ENCODE results near the gene SLC35F6.

The SLC35F6 gene, protein sequence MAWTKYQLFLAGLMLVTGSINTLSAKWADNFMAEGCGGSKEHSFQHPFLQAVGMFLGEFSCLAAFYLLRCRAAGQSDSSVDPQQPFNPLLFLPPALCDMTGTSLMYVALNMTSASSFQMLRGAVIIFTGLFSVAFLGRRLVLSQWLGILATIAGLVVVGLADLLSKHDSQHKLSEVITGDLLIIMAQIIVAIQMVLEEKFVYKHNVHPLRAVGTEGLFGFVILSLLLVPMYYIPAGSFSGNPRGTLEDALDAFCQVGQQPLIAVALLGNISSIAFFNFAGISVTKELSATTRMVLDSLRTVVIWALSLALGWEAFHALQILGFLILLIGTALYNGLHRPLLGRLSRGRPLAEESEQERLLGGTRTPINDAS

DNA sequence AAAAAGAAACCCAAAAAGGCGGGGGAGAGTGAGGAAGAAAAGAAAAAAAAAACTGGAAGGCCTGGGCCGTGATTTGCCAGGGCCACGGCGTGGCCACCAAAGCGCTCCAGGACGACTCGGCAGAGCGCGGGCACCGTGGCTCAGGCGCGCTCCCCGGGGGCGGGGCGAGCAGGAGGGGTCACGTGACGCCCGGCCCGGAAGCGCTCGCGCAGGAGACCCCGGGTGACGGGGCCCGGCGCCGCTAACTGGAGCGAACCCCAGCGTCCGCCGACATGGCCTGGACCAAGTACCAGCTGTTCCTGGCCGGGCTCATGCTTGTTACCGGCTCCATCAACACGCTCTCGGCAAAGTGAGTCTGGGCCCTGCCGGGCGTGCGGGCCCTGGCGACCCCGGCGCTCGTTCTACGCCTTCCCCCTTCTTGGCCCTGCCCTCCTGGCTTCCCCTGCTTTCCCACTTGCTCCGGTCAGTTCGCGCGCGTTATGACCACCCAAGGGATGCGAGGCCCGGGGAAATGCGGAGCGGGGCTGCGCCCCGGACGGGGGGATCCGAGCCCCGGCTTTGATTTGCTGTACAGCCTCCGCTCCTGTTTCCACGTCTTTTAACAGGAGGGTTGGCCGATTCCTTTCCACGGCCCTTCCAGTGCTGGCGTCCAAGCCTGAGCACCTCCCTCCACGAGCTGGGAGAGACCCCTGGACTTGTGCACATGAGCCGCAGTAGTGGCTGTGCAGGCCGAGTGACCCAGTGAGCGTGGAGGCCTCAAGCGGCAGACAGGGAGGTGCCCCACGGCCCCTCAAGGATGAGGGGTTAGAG, at the start of gene SLC35F6:
SLC35F6 (plus strand) TSS at position 207 of the 810 bp plus-strand sequence; CDS start at position 273, 66 bp downstream.
- DNase-seq = peak; percentile 88 to 97 (median 94)

DNA sequence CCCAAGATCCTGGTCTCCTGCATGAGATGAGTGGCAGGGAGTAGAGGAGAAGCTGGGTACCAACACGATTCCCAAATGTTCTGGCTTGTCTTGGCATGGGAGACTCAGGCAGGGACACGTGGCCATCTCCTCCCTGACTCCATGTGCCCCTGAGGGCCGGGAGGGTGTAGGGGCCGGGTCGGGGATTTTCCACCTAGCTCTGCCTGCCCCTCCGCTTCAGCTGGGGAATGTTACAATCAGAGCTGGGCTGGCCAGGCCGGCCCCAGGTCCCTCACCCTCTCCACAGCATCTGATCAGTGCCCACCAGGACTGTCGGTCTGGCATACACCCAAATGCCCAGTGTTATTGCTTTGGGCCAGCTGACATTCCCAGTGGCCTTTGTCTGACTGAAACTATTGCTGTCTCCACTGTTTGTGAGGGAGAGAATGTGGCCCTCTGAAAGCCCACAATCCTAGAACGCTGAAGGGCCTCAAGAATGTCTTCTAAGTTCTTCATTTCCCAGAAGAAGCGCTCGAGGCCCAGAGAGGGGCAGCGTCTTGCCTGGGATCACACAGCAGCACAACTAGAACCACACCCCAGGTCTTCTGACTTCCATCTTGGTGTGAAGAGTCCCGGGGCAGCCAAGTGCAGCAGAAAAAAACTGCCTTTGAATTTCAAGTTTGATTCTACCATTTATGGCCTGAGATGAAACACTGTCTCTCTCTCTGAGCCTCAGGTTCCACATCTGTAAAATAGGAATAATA, 48.4 kb upstream of the SLC35F6 start:
- DNase-seq = no peak

DNA sequence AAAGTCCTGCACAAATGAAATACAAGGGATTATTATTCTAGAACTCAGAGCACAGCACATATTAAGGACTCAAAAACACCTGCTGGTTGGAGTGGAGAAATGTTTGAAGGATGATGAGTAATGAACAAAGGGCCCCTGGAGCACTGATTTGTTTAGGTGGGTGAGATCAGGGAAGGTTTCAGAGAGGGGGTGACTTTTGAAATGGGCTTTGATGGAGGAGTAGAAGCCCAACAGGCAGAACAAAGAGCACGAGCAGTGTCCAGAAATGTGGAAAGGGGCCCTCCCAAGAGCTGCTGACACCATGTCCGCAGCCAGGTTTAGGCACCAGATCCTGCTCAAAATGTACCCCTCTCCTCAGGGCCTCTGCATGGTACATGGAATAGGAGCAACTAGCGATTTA, 47.7 kb upstream of the SLC35F6 start:
- DNase-seq = no peak

GRCh38 chr2:26716769-26717168, 47.3 kb upstream of the SLC35F6 start:
- DNase-seq = no peak

- no peak for DNase-seq
These were observed 46.7 kb upstream of the SLC35F6 start for GRCh38 chr2:26717362-26717761.

GRCh38 chr2:26718949-26719686, 45.0 kb upstream of the SLC35F6 start:
- no peak for DNase-seq

- peak in 1 of 3 donors; percentile 21 for DNase-seq
These were observed 43.6 kb upstream of the SLC35F6 start for GRCh38 chr2:26720322-26721114.

- DNase-seq = no peak
These were observed 42.7 kb upstream of the SLC35F6 start for GRCh38 chr2:26721115-26722032.

DNA sequence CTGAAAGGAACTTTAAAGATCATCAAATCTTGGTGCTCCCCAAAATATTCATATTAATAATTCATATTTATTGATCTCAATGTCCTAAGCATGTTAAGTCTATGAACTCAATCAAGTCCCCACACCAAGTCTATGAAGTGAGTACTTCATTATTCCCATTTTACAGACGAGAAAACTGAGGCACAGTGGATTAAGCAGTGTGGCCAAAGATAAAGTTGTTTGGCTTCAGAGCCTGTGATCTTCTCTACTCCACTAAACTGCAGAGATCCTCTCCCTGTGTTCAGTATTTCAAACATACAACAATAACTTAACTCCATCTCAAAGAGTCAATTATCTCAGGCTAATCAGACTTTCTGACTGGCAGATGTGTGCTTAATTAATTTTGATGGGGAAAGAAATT, 41.8 kb upstream of the SLC35F6 start:
- DNase-seq = no peak

DNA sequence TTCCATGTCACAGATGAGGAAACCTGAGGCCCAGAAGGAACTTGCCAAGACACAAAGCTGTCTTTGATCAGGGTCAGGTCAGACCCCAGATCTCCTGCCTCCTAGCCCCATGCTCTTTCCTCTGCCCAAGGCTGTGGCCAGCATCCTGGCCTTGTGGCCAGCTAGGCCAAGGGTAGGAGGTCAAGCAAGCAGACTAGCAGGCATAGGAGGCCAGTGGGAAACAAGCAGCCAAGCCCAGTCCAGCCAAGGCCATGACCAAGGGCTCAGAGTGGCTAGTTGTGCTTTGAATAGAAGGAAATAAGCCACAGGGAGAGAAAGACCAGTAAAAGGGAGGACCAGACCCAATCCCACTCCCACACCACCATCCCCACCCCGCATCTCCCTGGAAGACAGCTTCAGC, 41.2 kb upstream of the SLC35F6 start:
- DNase-seq = no peak

GRCh38 chr2:26723475-26723874, 40.6 kb upstream of the SLC35F6 start:
- no peak for DNase-seq

DNA sequence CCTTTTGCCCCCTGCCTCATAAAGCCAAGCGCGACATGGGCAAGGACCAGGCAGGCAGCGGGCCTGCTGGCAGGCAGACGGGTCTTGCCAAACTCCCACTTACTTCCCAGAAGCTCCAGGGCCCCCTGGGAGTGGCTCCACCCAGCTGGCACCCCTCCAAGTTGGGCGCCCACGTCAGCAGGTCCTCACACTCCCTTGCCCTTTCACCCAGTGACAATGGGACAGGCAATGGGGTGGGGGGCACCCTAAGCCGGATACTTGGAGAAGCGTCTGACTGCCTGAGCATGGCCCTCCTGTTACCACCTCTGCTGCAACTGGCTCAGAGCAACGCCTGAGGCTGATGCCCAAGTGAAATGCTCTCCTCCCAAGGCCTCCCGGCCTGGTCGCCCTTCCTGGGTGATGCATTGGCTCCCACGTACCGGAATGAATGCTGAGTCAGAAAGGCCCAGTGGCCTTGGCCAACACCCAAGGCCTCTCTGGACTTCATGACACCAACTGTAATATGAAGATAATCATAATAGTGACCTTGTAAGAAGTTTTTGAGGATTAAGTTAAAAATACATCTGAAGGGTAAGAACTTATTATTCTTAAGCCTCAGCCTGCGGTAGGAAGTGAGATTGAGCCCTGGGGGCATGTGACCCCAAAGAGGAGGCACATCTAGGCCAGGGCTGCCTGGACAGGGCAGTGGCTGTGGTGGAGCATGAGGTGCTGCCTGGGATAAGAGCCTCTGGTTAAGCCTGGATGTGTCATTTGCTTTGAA, 39.9 kb upstream of the SLC35F6 start:
- DNase-seq = peak; percentile 14 to 30 (median 29)

DNA sequence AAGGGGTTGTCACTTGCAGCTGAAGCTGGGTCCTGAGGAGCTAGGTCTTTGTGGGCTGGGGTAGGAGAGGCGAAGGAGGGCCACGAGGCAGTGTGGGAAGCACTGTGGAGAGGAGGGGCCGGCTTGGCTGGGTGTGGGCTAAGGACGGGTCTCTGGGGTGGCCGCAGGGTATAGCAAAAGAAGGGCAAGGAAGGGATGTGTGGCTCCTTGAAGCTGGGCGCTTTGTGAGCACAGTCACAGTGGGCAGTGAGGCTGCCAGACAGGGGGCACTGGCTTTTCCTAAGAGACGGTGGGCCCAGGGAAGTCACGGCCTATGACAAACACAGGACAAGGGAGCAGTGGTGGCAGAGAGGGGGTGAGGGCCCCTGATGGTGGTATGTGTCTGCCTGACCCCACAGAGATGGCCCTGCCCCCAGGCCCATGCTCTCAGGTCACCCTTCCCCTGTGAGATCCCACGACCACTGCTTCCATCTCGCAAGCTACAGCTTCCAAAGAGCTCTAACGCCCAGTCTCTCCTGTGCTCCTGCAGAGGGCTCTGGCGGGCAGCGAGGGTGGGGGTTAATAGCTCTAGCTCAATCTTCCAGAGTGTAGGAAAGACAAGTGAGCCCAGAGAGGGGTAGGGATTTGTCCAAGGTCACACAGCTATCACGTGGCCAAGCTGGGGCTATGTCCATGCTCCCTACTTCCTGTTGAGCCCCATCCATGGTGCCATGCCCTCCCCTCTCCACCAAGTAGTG, 39.1 kb upstream of the SLC35F6 start:
- DNase-seq = no peak

DNA sequence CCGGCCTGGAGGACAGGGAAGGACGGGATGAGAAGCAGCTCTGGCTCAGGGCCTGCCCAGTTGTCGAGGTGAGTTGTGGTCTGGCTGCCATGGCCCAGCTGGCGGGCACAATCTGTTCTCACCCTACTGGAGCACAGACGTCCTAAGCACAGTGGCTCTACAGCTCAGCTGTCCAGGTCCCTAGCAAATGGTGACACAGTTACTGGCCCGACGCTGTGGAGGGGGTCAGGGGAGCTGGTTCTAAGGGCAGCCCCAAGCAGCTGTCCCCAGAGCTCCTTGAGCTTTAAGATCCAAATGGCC, 38.6 kb upstream of the SLC35F6 start:
- DNase-seq = no peak

DNA sequence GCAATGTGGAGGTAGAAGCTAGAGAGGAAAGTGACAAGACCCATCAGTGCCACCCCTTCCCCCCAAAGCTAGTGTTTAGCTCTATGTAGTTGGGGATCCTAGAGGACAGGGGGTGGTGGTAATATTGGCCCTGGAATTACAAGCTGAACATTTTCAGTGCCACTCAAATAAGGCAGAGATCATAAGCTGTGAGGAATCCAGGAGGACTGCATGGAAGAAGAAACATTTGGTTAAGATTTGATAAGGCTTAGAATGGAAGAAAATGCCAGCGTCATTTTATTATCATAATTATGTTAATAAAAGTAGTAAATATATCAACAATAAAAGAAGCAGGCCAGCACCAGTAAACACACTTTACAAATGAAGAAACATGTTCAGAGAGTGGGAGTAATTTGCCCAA, 37.9 kb upstream of the SLC35F6 start:
- no peak for DNase-seq

DNA sequence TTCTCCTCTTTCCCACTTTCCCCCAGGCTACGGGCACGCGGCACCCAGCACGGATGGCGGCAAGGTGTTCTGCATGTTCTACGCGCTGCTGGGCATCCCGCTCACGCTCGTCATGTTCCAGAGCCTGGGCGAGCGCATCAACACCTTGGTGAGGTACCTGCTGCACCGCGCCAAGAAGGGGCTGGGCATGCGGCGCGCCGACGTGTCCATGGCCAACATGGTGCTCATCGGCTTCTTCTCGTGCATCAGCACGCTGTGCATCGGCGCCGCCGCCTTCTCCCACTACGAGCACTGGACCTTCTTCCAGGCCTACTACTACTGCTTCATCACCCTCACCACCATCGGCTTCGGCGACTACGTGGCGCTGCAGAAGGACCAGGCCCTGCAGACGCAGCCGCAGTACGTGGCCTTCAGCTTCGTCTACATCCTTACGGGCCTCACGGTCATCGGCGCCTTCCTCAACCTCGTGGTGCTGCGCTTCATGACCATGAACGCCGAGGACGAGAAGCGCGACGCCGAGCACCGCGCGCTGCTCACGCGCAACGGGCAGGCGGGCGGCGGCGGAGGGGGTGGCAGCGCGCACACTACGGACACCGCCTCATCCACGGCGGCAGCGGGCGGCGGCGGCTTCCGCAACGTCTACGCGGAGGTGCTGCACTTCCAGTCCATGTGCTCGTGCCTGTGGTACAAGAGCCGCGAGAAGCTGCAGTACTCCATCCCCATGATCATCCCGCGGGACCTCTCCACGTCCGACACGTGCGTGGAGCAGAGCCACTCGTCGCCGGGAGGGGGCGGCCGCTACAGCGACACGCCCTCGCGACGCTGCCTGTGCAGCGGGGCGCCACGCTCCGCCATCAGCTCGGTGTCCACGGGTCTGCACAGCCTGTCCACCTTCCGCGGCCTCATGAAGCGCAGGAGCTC, 36.2 kb upstream of the SLC35F6 start:
- peak in 2 of 3 donors; percentile 25 to 52 for DNase-seq

GRCh38 chr2:26729311-26729710, 34.8 kb upstream of the SLC35F6 start:
- DNase-seq = no peak
